Activated B cell treated with CpG ODN at 0.5 μM for 24 hours (primary cell): ENCODE measurements around the gene PASK. TPM values are rescaled to one million over a fixed set of nuclear protein-coding genes. Genes with fewer than 3 reads are reported as not detected.

Experiments
- ATAC-seq: fragments of 200-7000 bp; cut with Tn5 transposase; one replicate; pipeline ENCODE4 v1.10.0; 2021; ENCODE audit warnings: low read depth, mild to moderate bottlenecking, moderate library complexity
- CTCF ChIA-PET: fragments of 350-600 bp; sonication (Branson Sonifier 250); formaldehyde crosslinking; loops from one replicate; lab custom pipeline; 2021; ENCODE audit warnings: antibody characterized with exemption; lab: Charles Lee
- POLR2A ChIA-PET: fragments of 350-600 bp; sonication (Branson Sonifier 250); formaldehyde crosslinking; loops from one replicate; lab custom pipeline; 2021; ENCODE audit warnings: antibody characterized with exemption; lab: Charles Lee
- DNase-seq: peaks from one replicate; pipeline ENCODE4 v3.0.0; 2022
- H3K27ac Mint-ChIP-seq: one replicate; pipeline ENCODE4 v1.8.0; 2020; ENCODE audit warnings: mixed read lengths
- H3K27me3 Mint-ChIP-seq: one replicate; pipeline ENCODE4 v1.8.0; 2021; ENCODE audit warnings: mixed read lengths
- H3K36me3 Mint-ChIP-seq: one replicate; pipeline ENCODE4 v1.8.0; 2021; ENCODE audit warnings: low read depth, mixed read lengths
- H3K4me1 Mint-ChIP-seq: one replicate; pipeline ENCODE4 v1.8.0; 2021; ENCODE audit warnings: mixed read lengths
- H3K4me3 Mint-ChIP-seq: one replicate; pipeline ENCODE4 v1.8.0; 2020; ENCODE audit warnings: mild to moderate bottlenecking, mixed read lengths
- H3K9me3 Mint-ChIP-seq: one replicate; pipeline ENCODE4 v1.8.0; 2020; ENCODE audit warnings: mixed read lengths
- intact Hi-C: fragments of 100-400 bp; cut with micrococcal nuclease; formaldehyde crosslinking; loops from one replicate; pipeline ENCODE4 v1.15.1; 2024
- total RNA-seq: library from RNA; stranded (reverse); gene quantifications from 2 replicates; pipeline ENCODE4 v1.2.3, GENCODE V29; 2022
- TF ChIP-seq, protein P1 (sequence below): fragments of 200-600 bp; IDR thresholded peaks from one replicate; pipeline ENCODE4 v1.8.0; 2022; ENCODE audit warnings: antibody characterized with exemption, mild to moderate bottlenecking

The PASK gene
- total RNA-seq, 1 donor from 2014 or later = 150 TPM

DNA sequence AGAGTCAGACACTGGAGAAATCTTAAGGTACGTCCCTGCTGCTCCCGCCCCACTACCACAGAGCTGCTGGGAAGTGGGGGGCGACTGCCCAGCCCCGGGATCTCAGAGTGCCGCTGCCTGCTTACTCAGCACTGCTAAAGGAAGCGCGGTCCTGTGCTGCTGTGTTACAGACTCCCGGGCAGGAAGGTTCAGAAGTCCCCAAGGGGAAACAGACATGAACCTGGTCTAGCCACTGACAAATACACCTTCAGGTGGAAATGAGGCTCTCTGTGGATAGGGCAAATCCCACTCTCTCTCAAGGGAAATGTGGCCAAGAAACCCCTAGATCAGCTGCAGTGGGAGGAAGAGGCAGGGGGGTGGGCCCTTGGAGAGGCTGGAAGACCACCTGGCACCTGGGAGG lies 60.9 kb downstream of the PASK start:
- Mint-ChIP-seq H3K27me3 (no peaks in the 10 kb centered on the region), H3K4me1 (peaks cover 23% of the 10 kb centered on the region), H3K27ac (peak overlapping the region; percentile 75), H3K9me3 (peaks cover 8% of the 10 kb centered on the region), H3K4me3 (peak overlapping the region; percentile 32), H3K36me3 (peaks cover 79% of the 10 kb centered on the region)
- intact Hi-C loops = no loop called here
- no peak for DNase-seq
- POLR2A ChIA-PET = interaction anchor here (0.8 to 1.6 kb wide), 4 partner anchors 9 to 22 kb away, joined by 3 to 6 read pairs (median 5); no protein-coding TSS in a partner anchor
- CTCF ChIA-PET = no interaction called here
- TF ChIP-seq, protein P1, sequence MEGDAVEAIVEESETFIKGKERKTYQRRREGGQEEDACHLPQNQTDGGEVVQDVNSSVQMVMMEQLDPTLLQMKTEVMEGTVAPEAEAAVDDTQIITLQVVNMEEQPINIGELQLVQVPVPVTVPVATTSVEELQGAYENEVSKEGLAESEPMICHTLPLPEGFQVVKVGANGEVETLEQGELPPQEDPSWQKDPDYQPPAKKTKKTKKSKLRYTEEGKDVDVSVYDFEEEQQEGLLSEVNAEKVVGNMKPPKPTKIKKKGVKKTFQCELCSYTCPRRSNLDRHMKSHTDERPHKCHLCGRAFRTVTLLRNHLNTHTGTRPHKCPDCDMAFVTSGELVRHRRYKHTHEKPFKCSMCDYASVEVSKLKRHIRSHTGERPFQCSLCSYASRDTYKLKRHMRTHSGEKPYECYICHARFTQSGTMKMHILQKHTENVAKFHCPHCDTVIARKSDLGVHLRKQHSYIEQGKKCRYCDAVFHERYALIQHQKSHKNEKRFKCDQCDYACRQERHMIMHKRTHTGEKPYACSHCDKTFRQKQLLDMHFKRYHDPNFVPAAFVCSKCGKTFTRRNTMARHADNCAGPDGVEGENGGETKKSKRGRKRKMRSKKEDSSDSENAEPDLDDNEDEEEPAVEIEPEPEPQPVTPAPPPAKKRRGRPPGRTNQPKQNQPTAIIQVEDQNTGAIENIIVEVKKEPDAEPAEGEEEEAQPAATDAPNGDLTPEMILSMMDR = no peak
- ATAC-seq = peak; percentile 70

DNA sequence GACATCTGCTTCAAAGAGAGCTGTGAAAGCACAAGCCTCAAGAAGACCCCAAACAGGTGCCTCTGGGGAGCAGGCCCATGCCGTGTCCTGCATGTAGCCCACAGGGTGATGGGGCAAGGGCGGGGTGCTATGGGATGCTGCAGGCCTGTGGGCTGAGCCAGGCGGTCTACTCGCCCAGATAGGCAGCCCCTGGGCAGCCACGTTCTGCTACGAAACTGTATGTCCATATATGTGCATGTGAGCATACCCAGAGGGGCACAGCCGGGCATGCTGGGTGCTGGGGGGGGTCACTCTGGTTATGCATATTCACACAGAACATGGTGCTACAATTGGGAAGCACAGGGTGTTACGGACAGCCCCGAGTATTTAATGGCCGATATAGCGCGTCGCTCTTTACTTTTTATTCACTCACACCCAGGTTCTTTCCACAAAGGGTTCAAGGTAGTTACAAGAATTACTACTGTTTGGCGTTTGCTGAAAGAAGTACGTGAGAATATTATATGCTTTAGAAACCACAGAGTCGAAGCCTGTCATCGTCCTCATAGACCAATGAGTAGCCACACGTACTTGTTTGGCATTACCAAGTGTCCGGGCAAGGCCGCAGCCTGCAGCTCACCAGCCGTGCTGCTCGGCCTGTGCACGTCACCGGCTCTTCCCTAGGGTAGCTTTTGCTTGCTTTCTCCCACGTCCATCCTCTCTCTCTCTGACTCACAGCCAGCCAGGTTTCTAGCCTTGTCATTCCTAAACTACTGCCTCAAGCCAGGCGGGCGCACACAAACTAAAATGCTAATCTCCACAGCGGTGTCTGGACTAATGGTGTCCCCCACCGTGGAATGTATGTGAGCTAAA lies 61.6 kb downstream of the PASK start:
- DNase-seq = no peak
- peaks cover 76% of the 10 kb centered on the region for H3K36me3 Mint-ChIP-seq
- H3K27me3 Mint-ChIP-seq = no peaks in the 10 kb centered on the region
- CTCF ChIA-PET = interaction anchor here (0.7 kb wide), 1 partner anchor 63 kb away, joined by 3 read pairs; the partner anchor contains the start of gene PPP1R7
- H3K4me1 Mint-ChIP-seq = peaks cover 23% of the 10 kb centered on the region
- POLR2A ChIA-PET = interaction anchor here (0.8 to 1.6 kb wide), 4 partner anchors 9 to 62 kb away, joined by 3 to 6 read pairs (median 5); partner anchors contain the start of gene PASK
- peak overlapping the region; percentile 75 for H3K27ac Mint-ChIP-seq
- peaks cover 8% of the 10 kb centered on the region for H3K9me3 Mint-ChIP-seq
- peak; percentile 35 for ATAC-seq
- peak overlapping the region; percentile 32 for H3K4me3 Mint-ChIP-seq
- TF ChIP-seq, protein P1 = no peak
- intact Hi-C loops = no loop called here

DNA sequence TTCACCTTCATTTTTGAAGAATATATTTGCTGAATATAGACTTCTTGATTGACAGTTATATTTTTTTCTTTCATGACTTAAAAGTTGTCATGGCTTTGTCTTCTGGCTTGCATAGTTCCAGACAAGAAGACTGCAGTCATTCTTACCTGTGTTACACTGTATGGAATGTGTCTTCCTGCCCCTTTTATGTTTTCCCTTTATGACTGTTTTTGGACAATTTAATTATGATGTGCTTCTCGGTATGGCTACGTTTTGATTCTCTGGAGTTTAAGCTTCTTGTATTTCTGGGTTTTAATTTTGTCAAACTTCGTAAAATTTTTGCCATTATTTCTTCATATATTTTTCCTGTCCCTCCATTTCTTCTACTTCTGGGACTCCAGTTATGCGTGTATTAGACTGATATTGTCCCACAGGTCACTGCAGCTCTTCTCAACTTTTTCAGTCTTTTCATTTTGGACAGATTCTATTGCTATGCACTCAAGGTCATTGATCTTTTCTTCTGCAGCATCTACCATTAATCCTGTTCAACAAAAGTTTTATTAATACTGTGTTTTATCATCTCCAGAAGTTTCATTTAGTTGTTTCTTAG lies 64.3 kb downstream of the PASK start:
- TF ChIP-seq, protein P1 = no peak
- Mint-ChIP-seq H3K36me3 (peaks cover 54% of the 10 kb centered on the region), H3K27ac (no peak overlapping the region), H3K27me3 (no peaks in the 10 kb centered on the region), H3K4me1 (peaks cover 23% of the 10 kb centered on the region), H3K4me3 (no peak overlapping the region), H3K9me3 (peaks cover 8% of the 10 kb centered on the region)
- CTCF ChIA-PET = no interaction called here
- DNase-seq = no peak
- intact Hi-C loops = no loop called here
- no peak for ATAC-seq
- POLR2A ChIA-PET = interaction anchor here (1.4 kb wide), 1 partner anchor 17 kb away, joined by 4 read pairs; the partner anchor contains the start of gene MTERF4

DNA sequence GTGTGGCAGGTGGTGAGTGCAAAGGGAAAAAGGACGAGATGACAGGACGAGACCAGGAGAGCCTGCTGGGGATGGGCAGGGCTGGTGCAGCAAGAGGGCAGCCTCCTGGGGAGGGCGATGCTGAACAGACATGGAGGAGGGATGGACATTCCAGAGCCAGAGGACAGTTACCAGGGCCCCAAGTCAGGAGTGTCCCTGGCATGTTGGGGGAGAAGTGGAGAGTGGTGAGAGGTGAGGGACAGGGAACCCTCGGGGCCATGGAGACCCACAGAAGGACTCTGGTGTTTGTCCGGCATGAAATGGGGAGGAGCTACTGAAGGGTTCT lies 66.2 kb downstream of the PASK start:
- H3K36me3 Mint-ChIP-seq = peaks cover 37% of the 10 kb centered on the region
- TF ChIP-seq, protein P1 = no peak
- CTCF ChIA-PET = no interaction called here
- POLR2A ChIA-PET = interaction anchor here (1.7 kb wide), 1 partner anchor 67 kb away, joined by 4 read pairs; the partner anchor contains the start of genes PASK and PPP1R7
- DNase-seq (no peak), ATAC-seq (no peak)
- H3K4me1 Mint-ChIP-seq = peaks cover 17% of the 10 kb centered on the region
- intact Hi-C loops = no loop called here
- peaks cover 8% of the 10 kb centered on the region for H3K9me3 Mint-ChIP-seq
- peak overlapping the region; percentile 36 for H3K27ac Mint-ChIP-seq
- H3K4me3 Mint-ChIP-seq = no peak overlapping the region
- H3K27me3 Mint-ChIP-seq = no peaks in the 10 kb centered on the region
